ENCODE data around the gene COL8A1. TPM values are rescaled to one million over a fixed set of nuclear protein-coding genes. Genes with fewer than 3 reads are reported as not detected.

The COL8A1 gene
- polyA plus RNA-seq, 3 donors, result not detected

DNA sequence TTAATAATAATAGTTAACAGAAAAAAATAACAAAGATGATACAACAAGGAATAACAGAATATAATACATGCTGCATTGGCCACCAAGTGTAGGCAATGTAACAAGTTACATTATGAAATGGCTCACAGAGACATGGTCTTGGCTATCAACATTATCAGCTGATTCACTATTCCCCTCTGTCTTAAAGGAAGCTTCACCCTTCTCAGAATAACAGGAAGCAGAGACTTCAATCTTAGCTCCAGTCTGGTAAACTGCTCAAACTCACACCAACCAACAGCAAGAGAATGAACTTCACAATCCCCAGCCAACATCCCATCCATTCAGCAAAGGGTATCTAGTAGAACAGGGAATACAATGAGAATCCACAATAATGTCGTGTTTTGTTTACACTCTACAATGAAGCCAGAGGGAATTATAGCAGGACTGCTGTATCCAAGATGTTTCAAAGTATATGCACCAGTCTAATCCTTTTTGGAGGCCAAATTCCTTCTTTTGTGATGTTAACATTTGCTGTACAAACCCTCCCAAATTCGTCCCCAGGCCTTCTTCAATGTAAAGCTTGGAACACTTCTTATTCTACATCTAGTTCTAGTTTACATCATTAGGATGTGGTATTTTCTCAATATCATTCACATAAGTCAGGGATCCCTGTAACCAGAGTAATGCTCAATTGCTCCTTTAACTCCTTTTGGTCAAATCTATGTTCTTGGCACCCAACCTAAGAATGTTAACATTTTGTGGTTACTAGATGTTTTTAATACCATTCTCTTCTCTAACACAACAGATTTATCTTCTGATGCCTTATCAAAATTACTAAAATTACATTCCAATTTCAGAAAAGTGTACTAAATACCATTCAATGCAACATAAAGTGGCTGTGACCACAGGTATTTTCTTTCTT is 126.9 kb downstream of the COL8A1 start:
- Histone ChIP-seq H3K36me3 (replicated peaks in 1 of 2; ENCODE audit: control insufficient read depth in 1 of 2, insufficient read depth in 2 of 2, low read length in 2 of 2) (no peaks in the 10 kb centered on the region), H3K9ac (ENCODE audit: insufficient read depth, low read length, poor library complexity, severe bottlenecking) (no peak overlapping the region), H3K27me3 (ENCODE audit: control insufficient read depth in 2 of 2, insufficient read depth in 2 of 2, low read length in 2 of 2) (no peaks in the 10 kb centered on the region), H2AFZ (ENCODE audit: insufficient read depth, low read depth, low read length, poor library complexity, severe bottlenecking) (no peak overlapping the region), H3K4me2 (replicated peaks; ENCODE audit: extremely low read depth, low read length, poor library complexity, severe bottlenecking) (no peak overlapping the region), H3K27ac (ENCODE audit: low read depth in 1 of 2, low read length in 2 of 2) (no peak overlapping the region), H3K4me1 (ENCODE audit: control insufficient read depth in 1 of 2, insufficient read depth in 2 of 2, low read length in 2 of 2) (no peaks in the 10 kb centered on the region), H3K79me2 (ENCODE audit: insufficient read depth, low read length) (no peaks in the 10 kb centered on the region), H4K20me1 (ENCODE audit: insufficient read depth, low read length) (no peaks in the 10 kb centered on the region), H3K4me3 (replicated peaks in 1 of 3; ENCODE audit: low read depth in 2 of 3, low read length in 3 of 3) (no peak overlapping the region), H3K9me3 (replicated peaks in 1 of 2; ENCODE audit: control insufficient read depth in 1 of 2, insufficient read depth in 1 of 2, low read length in 2 of 2) (no peaks in the 10 kb centered on the region)
- Mint-ChIP-seq H3K4me3 (no peak overlapping the region), H3K27ac (no peak overlapping the region), H3K36me3 (no peaks in the 10 kb centered on the region), H3K4me1 (no peaks in the 10 kb centered on the region), H3K27me3 (ENCODE audit: low read depth in 3 of 3) (peaks cover 0 to 2% (median 2%) of the 10 kb centered on the region in 3 donors), H3K9me3 (peaks cover 0 to 1% (median 0%) of the 10 kb centered on the region in 7 donors)
- DNase-seq, result no peak
- TF ChIP-seq, protein P1, sequence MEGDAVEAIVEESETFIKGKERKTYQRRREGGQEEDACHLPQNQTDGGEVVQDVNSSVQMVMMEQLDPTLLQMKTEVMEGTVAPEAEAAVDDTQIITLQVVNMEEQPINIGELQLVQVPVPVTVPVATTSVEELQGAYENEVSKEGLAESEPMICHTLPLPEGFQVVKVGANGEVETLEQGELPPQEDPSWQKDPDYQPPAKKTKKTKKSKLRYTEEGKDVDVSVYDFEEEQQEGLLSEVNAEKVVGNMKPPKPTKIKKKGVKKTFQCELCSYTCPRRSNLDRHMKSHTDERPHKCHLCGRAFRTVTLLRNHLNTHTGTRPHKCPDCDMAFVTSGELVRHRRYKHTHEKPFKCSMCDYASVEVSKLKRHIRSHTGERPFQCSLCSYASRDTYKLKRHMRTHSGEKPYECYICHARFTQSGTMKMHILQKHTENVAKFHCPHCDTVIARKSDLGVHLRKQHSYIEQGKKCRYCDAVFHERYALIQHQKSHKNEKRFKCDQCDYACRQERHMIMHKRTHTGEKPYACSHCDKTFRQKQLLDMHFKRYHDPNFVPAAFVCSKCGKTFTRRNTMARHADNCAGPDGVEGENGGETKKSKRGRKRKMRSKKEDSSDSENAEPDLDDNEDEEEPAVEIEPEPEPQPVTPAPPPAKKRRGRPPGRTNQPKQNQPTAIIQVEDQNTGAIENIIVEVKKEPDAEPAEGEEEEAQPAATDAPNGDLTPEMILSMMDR (IDR thresholded peaks at IDR 0.05), result no peak
- intact Hi-C loops (cut with micrococcal nuclease), result no loop called here
- 100% methylated on average over 1 of the region's 2 CpGs for WGBS (ENCODE audit: insufficient coverage)

GRCh38 chr3:99767291-99767690 is 128.9 kb downstream of the COL8A1 start:
- WGBS (ENCODE audit: insufficient coverage), result no CpG with 5 or more reads among the region's 2 CpGs
- Histone ChIP-seq H3K4me1 (ENCODE audit: control insufficient read depth in 1 of 2, insufficient read depth in 2 of 2, low read length in 2 of 2) (no peaks in the 10 kb centered on the region), H3K27me3 (ENCODE audit: control insufficient read depth in 2 of 2, insufficient read depth in 2 of 2, low read length in 2 of 2) (no peaks in the 10 kb centered on the region), H3K9me3 (replicated peaks in 1 of 2; ENCODE audit: control insufficient read depth in 1 of 2, insufficient read depth in 1 of 2, low read length in 2 of 2) (no peaks in the 10 kb centered on the region), H4K20me1 (ENCODE audit: insufficient read depth, low read length) (no peaks in the 10 kb centered on the region), H3K36me3 (replicated peaks in 1 of 2; ENCODE audit: control insufficient read depth in 1 of 2, insufficient read depth in 2 of 2, low read length in 2 of 2) (no peaks in the 10 kb centered on the region), H3K4me2 (replicated peaks; ENCODE audit: extremely low read depth, low read length, poor library complexity, severe bottlenecking) (no peak overlapping the region), H3K79me2 (ENCODE audit: insufficient read depth, low read length) (no peaks in the 10 kb centered on the region), H3K9ac (ENCODE audit: insufficient read depth, low read length, poor library complexity, severe bottlenecking) (no peak overlapping the region), H3K4me3 (replicated peaks in 1 of 3; ENCODE audit: low read depth in 2 of 3, low read length in 3 of 3) (no peak overlapping the region), H2AFZ (ENCODE audit: insufficient read depth, low read depth, low read length, poor library complexity, severe bottlenecking) (no peak overlapping the region), H3K27ac (ENCODE audit: low read depth in 1 of 2, low read length in 2 of 2) (no peak overlapping the region)
- no peak overlapping the region for H3K27ac Mint-ChIP-seq
- TF ChIP-seq, protein P1 (IDR thresholded peaks at IDR 0.05), result no peak
- H3K36me3 Mint-ChIP-seq, result no peaks in the 10 kb centered on the region
- no peaks in the 10 kb centered on the region for H3K4me1 Mint-ChIP-seq
- peaks cover 0 to 5% (median 0%) of the 10 kb centered on the region in 7 donors for H3K9me3 Mint-ChIP-seq
- DNase-seq, result no peak
- H3K27me3 Mint-ChIP-seq (ENCODE audit: low read depth in 3 of 3), result peaks cover 0 to 2% (median 2%) of the 10 kb centered on the region in 3 donors
- H3K4me3 Mint-ChIP-seq, result no peak overlapping the region
- intact Hi-C loops (cut with micrococcal nuclease), result no loop called here
